Left cardiac atrium (tissue), 4 donors: ENCODE data around the gene CHMP6. TPM values are rescaled to one million over a fixed set of nuclear protein-coding genes. Genes with fewer than 3 reads are reported as not detected.

Experiments used
- ATAC-seq, 2 donors: fragments of 200-7000 bp; cut with Tn5 transposase; one replicate each; pipeline ENCODE4 v1.9.1; 2020; ENCODE audit warnings: mild to moderate bottlenecking in 2 of 2, moderate library complexity in 2 of 2
- DNase-seq: peaks from one replicate; pipeline ENCODE4 v3.0.0-alpha.2; 2020
- intact Hi-C, 2 donors: fragments of 100-400 bp; cut with DNase I; formaldehyde crosslinking; loops; one replicate each; pipeline versions ENCODE4 v1.14.1 to v1.15.1; 2022 to 2023
- total RNA-seq, 2 donors: library from RNA; stranded (reverse); fragmentation: NEBNext Ultra II Directional; extraction: Animal tissue kit (Norgen Biotek cat#: 25700); gene quantifications; one replicate each; pipeline ENCODE4 v1.2.1, GENCODE V29; 2021
- donor health status: DM: no; HTN: yes; CAD: no.
- donor health status: DM: no; HTN: yes; CAD: no; lungs with severe emphysema.
- donor health status: DM: yes; HTN: yes; CAD: no.
- donor health status: Dilated cardiomyopathy.

Gene CHMP6
- total RNA-seq, 2 donors from 2014 or later: 17.4 to 19.1 TPM

GRCh38 chr17:80969030-80969673, 22.5 kb upstream of the CHMP6 start:
- ATAC-seq (peak in 1 of 2 donors; percentile 5), DNase-seq (no peak)
- intact Hi-C loops: loop anchor here (5.0 to 10.0 kb wide), 2 partner anchors 94 to 102 kb away; no protein-coding TSS in a partner anchor

- ATAC-seq (no peak), DNase-seq (no peak)
- intact Hi-C loops: loop anchor here (5.0 to 10.0 kb wide), 2 partner anchors 95 to 102 kb away; no protein-coding TSS in a partner anchor
Measured at GRCh38 chr17:80969674-80970043, 22.0 kb upstream of the CHMP6 start.

GRCh38 chr17:80970044-80970761, 21.4 kb upstream of the CHMP6 start:
- intact Hi-C loops: no loop called here
- DNase-seq: no peak
- ATAC-seq: peak; percentile 68 to 85

- no peak for DNase-seq
- ATAC-seq: no peak
- intact Hi-C loops: no loop called here
Measured at GRCh38 chr17:80970762-80971703, 20.6 kb upstream of the CHMP6 start.

- intact Hi-C loops: no loop called here
- no peak for DNase-seq
Measured at GRCh38 chr17:80971704-80972304, 19.8 kb upstream of the CHMP6 start.

GRCh38 chr17:80976701-80977100, 14.9 kb upstream of the CHMP6 start:
- ATAC-seq: no peak
- DNase-seq: no peak
- intact Hi-C loops: no loop called here

More at GRCh38 chr17:80971704-80972304, 19.8 kb upstream of the CHMP6 start:
- ATAC-seq: no peak

GRCh38 chr17:80977172-80977571, 14.5 kb upstream of the CHMP6 start:
- intact Hi-C loops: no loop called here
- DNase-seq (no peak), ATAC-seq (no peak)

- intact Hi-C loops: no loop called here
- ATAC-seq (no peak), DNase-seq (no peak)
Measured at GRCh38 chr17:80978499-80979497, 12.8 kb upstream of the CHMP6 start.

GRCh38 chr17:80979547-80980378, 11.9 kb upstream of the CHMP6 start:
- intact Hi-C loops: loop anchor here (5.0 kb wide), 2 partner anchors 112 to 552 kb away; no protein-coding TSS in a partner anchor
- DNase-seq (no peak), ATAC-seq (no peak)

GRCh38 chr17:80980397-80981061, 11.1 kb upstream of the CHMP6 start:
- ATAC-seq (no peak), DNase-seq (no peak)
- intact Hi-C loops: loop anchor here (1.0 to 5.0 kb wide), 3 partner anchors 113 to 553 kb away; no protein-coding TSS in a partner anchor

- DNase-seq (no peak), ATAC-seq (peak; percentile 37 to 43)
- intact Hi-C loops: loop anchor here (1.0 to 5.0 kb wide), 3 partner anchors 114 to 554 kb away; no protein-coding TSS in a partner anchor
Measured at GRCh38 chr17:80981062-80981902, 10.4 kb upstream of the CHMP6 start.

GRCh38 chr17:80981929-80982425, 9.7 kb upstream of the CHMP6 start:
- ATAC-seq: no peak
- intact Hi-C loops: loop anchor here (1.0 to 5.0 kb wide), 3 partner anchors 115 to 555 kb away; no protein-coding TSS in a partner anchor
- DNase-seq: no peak

- DNase-seq (no peak), ATAC-seq (no peak)
- intact Hi-C loops: loop anchor here (5.0 kb wide), 2 partner anchors 115 to 555 kb away; no protein-coding TSS in a partner anchor
Measured at GRCh38 chr17:80982426-80982974, 9.1 kb upstream of the CHMP6 start.

GRCh38 chr17:80983545-80983944, 8.1 kb upstream of the CHMP6 start:
- ATAC-seq (no peak), DNase-seq (no peak)
- intact Hi-C loops: loop anchor here (5.0 kb wide), 2 partner anchors 116 to 556 kb away; no protein-coding TSS in a partner anchor

- intact Hi-C loops: loop anchor here (5.0 kb wide), 3 partner anchors 117 to 557 kb away; no protein-coding TSS in a partner anchor
- no peak for DNase-seq
Measured at GRCh38 chr17:80984749-80985148, 6.9 kb upstream of the CHMP6 start.

More at GRCh38 chr17:80984749-80985148, 6.9 kb upstream of the CHMP6 start:
- ATAC-seq: peak; percentile 35 to 55
